NCI-H1694 treated with DMSO at 0.1 percent for 48 hours (cell line): ENCODE data around the gene AKAP8L.

ENCODE experiments used
- DNase-seq: peaks from one replicate; lab custom pipeline; 2025; lab: John Stamatoyannopoulos, UW

Gene AKAP8L

DNA sequence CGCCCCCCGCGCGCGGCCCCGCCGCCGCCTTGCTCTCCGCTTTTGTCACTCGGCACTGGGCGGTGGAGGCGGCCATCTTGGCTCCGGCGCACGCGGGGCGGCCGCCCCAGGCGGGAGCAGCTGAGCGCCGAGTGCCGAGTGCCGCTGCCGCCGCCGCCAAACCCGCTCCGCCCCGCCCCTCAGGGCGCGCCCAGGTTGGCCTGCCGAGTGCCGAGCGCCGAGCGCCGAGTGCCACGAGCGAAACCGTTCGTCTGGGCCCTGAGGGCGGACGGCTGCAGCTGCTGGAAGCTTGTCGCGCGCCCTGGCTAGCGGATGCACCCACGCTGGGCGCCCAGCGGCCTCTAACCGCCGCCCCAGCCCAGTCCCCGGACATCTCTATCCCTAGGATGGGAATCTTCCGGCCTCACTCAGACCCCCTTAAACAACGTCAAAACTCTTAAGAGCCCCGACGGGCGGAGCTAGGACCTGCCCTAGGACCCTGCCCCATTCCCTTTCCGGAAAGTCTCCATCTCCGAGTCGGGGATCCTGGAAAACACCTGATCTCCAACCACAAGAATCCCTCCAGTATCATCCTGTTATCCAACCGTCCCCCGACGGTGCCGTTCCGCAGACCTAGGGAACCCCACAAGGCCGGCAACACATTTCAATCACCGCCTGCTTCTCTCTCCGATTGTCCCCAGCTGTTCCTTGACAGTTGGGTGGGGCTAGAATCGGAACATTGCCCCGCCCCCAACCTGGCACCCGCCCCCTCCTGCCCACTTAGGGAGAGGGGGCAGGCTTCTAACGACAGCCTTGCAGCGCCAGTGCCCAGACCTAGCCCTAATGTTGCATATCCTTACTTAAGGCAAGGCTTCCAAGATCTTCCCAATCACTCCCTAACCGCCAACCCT, 14.1 kb upstream of the AKAP8L start:
- peak; percentile 51 for DNase-seq

GRCh38 chr19:15432018-15432494, 13.3 kb upstream of the AKAP8L start:
- no peak for DNase-seq

- DNase-seq: no peak
Observed at GRCh38 chr19:15431396-15432017, 12.7 kb upstream of the AKAP8L start.

DNA sequence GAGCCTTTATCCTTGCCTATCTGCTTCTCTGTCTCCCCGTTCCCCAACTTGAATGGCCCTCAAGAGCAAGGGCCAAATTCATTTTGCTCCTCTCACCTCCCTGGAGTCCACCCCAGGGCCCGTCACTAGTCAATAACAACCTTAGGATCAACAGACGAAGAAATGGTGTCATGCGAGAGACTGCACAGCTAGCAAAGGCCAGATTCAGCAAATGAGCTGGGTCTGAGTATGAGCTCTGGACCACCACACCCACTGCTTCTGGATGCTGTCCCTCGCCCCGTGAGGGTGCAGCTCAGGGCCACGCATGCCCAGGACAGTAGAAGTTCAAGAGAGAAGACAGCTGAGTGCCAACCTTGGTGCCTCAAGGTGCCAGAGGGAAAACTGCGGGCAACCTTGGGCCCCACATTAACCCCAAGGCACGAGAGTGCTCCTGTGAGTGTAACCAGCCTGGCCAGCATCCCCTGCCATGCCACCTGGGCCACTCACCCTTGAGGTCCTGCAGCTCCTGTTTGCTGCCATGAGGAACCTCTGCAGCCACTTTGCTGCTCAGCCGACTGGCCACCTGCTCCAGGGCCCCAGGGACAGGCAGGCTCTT, 11.8 kb upstream of the AKAP8L start:
- DNase-seq: no peak

DNA sequence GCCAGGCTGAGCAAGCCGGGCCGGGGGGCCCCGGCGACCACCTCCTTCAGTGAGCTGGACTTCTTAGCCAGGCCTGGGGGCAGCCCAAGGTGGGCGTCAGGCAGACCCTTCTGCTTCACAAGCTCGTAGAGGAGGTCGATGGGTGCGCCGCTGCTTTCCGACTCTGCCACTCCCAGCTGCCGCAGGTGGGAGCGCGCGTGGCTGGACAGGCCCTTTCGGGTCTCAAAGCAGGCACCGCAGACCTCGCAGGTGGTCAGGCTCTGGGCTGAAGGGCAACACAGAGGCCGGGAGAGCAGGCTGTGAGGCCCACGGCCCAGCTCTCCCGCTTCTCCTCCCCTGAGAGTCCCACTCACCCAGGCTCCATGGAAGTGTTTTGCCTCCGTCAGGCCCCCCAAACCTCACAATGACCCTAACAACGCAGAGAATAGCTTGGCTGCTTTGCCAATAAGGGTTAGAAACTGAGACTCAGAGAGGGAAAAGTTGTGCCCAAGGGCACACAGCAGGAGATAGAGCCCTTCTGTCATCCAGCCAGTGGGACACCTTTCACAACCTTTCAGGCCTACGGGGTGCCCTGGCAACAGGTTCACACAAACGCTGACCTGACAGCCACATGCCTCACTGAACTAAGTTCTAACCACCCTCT, 11.2 kb upstream of the AKAP8L start:
- DNase-seq: no peak

DNA sequence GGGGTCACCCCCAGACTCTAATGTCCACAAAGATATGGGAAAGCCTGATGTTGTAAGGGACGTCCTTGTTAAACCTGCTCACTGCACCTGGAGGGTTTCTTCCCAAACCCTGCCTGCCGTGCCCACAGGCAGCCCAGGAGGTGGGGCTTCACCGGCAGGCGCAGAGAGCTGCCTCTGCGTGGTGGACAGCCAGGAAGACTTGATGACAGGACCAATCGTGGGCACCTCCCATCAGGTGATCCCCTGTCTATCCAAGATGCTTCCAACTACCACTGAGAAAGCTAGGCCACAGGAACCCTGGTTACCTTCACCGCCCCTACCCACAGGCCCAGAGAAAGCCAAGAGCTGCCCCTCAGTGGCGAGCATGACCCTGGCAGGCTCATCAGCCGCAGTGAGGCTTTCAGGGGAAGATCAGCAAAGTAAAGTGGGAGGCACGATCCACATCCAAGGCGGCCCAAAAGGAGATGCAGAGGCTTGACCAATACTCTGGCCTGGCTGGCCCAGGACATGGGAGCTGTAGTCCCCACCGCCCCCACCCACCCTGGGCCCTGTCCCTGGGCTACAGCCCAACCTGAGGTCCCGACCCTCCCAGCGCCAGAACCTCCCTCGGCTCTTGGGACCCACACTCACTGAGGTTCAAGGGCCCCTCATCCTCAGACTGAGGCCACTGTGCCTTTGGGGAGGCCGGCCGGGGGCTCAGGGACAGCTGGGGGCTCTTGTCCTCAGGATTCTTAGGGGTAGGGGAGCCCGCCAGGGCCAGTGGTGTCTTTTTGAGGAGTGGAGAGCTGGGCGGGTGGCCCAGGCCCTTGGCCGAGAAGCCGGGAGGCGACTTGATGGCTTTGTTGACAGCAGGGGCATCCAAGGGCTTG, 10.4 kb upstream of the AKAP8L start:
- DNase-seq: no peak

- DNase-seq: no peak
Observed at GRCh38 chr19:15427991-15428471, 9.2 kb upstream of the AKAP8L start.

- no peak for DNase-seq
Observed at GRCh38 chr19:15427350-15427700, 8.5 kb upstream of the AKAP8L start.

DNA sequence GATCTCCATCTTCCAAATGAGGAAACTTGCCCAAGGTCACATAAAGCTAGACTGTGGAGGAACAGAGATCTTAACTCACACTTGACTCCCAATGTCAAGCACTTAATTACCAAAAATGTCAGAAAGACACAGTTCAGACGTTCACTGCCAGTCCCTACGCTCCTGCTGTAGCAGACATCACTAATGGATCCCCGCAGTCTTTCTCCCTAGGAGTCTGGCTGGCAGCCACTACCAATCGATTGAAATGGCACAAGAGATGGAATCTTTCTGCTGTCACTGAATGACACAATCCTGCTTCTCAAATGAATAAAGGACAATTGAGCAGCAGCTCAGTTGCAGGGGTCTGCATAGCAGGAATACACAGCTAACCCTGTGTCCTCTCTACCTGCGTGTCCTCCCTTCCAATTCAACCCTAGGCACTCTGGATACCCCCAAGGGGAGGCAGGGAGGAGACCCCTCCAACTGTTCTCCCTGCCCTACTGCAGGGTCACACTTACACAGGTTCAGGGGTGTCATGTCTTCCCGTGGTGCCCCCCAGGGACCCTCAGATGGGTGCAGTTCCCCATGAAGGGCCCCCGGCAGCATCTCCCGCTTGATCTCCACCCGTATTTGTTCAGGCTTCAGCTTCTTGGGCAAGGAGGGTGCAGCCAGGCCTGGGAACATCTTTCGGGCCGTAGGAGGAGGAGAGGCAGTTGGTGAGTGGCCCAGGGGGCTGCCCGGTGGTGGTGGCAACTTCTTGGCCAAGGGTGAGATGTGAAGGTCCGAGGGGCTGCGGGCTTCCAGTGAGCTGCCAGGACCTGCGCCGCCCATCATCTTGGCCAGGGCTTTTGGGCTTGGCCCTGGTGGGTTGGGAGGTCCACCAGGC, 7.9 kb upstream of the AKAP8L start:
- DNase-seq: no peak

GRCh38 chr19:15425321-15425950, 6.6 kb upstream of the AKAP8L start:
- no peak for DNase-seq

- DNase-seq: no peak
Observed at GRCh38 chr19:15424692-15425272, 6.0 kb upstream of the AKAP8L start.

DNA sequence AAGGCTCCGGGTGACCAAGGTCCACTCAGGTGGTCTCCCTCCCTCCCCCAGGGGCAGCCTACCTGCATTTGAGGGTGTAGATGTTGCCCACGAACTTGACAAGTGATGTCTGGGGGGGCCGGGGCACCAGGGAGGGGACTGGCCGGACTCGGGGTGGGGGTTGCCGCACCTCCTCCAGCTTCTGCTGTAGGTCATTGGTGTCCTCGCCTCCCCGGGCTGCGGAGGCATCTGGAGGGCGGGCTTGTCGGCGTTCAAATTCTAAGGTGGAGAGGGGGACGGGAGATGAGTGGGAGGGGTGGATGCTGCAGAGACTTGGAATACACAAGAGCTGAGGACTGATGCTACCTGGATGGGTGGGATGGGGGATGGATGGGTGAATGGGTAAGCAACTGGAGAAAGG, 5.3 kb upstream of the AKAP8L start:
- DNase-seq: no peak

GRCh38 chr19:15423130-15423529, 4.3 kb upstream of the AKAP8L start:
- DNase-seq: no peak

- no peak for DNase-seq
Observed at GRCh38 chr19:15422296-15423075, 3.7 kb upstream of the AKAP8L start.

GRCh38 chr19:15421721-15422260, 3.0 kb upstream of the AKAP8L start:
- peak; percentile 50 for DNase-seq

DNA sequence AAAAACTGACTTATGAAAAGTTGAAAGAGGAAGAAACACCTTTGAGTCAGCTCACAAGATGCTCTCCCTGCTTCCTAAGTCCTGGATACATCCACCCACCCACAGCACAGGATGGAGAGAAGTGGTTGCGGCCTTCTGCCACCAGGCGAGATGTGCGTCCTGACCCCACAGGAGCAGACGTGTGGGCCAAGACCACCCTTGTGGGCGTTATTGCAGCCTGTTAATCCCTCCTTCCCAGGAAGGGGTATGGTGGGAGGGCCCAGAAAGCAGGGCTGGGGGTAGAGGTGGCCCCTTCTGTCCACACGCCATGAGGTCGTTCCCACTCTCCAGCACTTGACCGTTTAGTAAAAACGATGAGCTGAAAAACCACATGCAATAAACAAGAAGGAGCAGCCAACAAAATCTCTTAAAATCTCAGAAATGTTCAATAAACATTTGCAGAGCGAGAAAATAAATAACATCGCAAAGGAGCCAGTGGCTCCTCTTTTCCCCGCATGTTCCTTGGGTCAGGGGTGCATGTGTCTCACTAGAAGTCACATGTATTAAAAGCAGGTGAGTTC, 2.4 kb upstream of the AKAP8L start:
- DNase-seq: no peak

DNA sequence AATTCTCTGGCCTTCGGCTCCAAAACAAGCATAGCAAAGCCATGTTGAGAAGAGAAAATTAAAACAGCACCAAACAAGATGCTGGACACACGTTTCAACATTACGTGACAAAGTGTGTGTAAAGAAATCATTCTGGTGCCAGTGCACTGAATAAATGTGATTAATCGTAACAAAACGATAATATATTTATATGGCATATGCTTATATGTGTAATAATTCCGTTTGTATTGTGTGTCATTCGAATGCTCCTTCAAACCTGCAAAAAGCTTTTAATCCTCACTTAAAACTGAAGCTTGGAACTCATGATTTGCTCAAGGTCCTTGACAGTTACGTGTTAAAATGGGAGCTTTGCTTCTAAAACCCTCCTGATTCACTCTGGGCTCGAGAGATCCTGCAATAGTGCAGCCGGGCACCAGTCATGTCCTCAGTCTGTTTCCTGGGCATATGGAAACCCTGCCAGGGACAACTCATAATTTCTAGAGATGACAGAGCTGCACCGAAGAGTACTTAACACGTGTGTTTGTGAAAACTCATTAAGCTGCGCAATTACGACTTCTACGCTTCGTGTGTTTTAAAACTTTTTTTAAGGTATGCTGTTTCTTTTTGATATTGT, 731 bp upstream of the AKAP8L start:
- DNase-seq: peak; percentile 18

DNA sequence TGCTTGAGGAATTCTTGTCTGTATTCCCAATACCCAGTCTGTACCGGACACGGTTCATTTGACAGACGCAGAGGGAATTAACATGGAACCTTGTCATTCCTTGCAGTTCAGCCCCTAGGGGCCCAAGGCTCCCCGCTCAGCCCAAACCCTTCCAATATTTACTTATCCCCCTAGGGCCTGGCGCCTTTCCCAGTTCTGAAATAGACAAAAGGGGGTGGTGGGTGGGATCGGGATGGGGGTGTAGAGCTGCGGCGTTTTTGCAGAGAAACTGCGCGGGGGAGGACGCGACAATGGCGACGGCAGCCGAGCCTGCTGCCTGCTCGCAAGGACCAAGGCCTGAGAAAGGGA, 583 bp downstream of the AKAP8L start:
- peak; percentile 16 for DNase-seq
